ENCODE results near the gene ZDHHC5.

DNA sequence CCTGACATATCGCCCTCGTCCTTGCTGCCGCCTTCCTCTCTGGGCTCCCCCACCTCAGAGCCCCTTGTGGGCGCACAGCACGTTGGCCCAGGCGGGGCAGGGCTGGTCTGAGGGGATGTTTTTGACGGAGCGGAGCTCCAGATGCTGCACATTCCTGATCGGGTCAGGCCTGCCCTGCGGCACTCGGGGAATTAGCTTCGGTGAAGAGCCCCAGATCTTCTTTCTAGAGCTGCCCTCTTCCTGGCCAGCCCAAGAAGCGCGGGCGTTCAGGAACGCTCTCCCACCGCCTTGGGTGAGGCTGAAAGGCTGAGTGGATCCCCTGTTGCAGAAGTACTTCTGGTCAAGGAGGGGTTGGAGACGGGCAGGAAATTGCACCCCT lies 30.3 kb upstream of the ZDHHC5 start:
- no peak for TF ChIP-seq EZH2 (IDR thresholded peaks at IDR 0.05)
- no peak for TF ChIP-seq EZH2phosphoT487 (IDR thresholded peaks at IDR 0.05)
- TF ChIP-seq, protein P1, sequence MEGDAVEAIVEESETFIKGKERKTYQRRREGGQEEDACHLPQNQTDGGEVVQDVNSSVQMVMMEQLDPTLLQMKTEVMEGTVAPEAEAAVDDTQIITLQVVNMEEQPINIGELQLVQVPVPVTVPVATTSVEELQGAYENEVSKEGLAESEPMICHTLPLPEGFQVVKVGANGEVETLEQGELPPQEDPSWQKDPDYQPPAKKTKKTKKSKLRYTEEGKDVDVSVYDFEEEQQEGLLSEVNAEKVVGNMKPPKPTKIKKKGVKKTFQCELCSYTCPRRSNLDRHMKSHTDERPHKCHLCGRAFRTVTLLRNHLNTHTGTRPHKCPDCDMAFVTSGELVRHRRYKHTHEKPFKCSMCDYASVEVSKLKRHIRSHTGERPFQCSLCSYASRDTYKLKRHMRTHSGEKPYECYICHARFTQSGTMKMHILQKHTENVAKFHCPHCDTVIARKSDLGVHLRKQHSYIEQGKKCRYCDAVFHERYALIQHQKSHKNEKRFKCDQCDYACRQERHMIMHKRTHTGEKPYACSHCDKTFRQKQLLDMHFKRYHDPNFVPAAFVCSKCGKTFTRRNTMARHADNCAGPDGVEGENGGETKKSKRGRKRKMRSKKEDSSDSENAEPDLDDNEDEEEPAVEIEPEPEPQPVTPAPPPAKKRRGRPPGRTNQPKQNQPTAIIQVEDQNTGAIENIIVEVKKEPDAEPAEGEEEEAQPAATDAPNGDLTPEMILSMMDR (IDR thresholded peaks at IDR 0.05) = no peak
